Posterior vena cava (tissue), 2 donors: Measurements from ENCODE around the gene DISP3. TPM values are rescaled to one million over a fixed set of nuclear protein-coding genes. Genes with fewer than 3 reads are reported as not detected.

Source experiments
- total RNA-seq, 2 donors: library from RNA; stranded (reverse); fragmentation: NEBNext Ultra II Directional; extraction: Animal tissue kit (Norgen Biotek cat#: 25700); gene quantifications; one replicate each; pipeline ENCODE4 v1.2.1, GENCODE V29; 2021
- donor health status: DM: yes; HTN: yes; CAD: no.
- donor health status: DM: yes; HTN: yes; CAD: no.

DISP3 gene
- total RNA-seq, 2 donors from 2014 or later: not detected

Other genes starting within 250 kb of the DISP3 start
- 10 to 100 TPM; 26.3 to 26.7 TPM for gene MTOR, start 216.6 kb upstream of the DISP3 start, total RNA-seq
- gene UBIAD1, start 206.0 kb upstream of the DISP3 start, total RNA-seq: 10 to 100 TPM in 1 of 2 donors, 1 to 10 TPM in 1; 8.0 to 12.0 TPM
- gene FBXO2, start 175.3 kb downstream of the DISP3 start, total RNA-seq: 1 to 10 TPM; 1.9 to 3.0 TPM
- gene FBXO44, start 175.7 kb downstream of the DISP3 start, total RNA-seq: 10 to 100 TPM; 11.6 to 14.1 TPM
- gene FBXO6, start 185.0 kb downstream of the DISP3 start, total RNA-seq: 1 to 10 TPM; 5.5 to 6.0 TPM
- gene MAD2L2, start 202.0 kb downstream of the DISP3 start, total RNA-seq: 10 to 100 TPM; 18.4 to 22.6 TPM
- under 1 TPM; 0.05 to 0.09 TPM for gene DRAXIN, start 212.6 kb downstream of the DISP3 start, total RNA-seq